ENCODE results near the gene IL31RA.

IL31RA gene

DNA sequence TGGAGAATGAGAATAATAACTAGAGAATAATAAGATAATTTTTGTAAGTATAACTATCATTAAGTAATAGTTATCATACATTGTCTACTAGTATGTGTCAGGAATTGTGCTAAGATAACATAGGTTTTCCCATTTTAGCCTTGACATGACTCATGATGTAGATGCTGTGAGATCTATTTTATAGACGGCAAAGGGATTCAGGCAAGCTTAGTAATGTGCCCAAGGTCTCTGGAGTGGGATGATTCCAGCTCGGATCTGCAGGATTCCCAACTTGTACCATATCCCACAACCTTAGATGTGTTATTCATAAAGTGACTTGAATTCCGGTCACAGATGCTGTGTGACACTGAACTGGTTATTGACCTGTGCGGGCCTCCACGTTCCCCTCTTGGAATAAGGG, 51.5 kb downstream of the IL31RA start:
- DNase-seq (ENCODE audit: low read depth in 2 of 2), result no peak

DNA sequence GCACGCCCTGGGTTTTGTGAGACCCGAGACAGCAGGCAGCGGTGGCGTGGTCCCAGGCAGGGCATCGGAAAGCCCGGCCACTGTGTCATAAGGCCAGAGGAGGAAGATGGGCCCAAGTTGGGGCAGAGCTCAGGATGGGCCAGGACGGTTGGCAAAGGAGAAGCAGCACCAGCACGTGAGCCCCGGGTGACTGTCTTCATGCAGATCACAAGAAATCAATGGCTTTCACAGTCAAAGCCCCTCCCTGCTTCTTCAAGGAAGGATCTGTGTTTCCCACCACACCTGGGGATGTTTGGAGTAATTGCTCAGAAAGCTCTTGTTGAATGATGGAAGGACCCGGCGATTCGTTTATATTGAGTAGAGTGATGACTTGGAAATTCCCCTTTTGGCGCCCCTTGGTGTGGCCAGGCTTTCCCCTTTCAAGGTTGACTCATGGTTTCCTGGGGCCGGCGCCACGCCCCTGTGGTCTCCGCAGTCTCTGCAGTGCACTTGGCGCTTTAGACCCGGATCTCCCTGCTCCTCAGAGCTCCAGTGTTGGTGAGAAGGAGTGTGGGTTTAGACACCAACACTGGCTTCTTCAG, 52.1 kb downstream of the IL31RA start:
- DNase-seq (ENCODE audit: low read depth in 2 of 2), result peak; percentile 20 to 44

DNA sequence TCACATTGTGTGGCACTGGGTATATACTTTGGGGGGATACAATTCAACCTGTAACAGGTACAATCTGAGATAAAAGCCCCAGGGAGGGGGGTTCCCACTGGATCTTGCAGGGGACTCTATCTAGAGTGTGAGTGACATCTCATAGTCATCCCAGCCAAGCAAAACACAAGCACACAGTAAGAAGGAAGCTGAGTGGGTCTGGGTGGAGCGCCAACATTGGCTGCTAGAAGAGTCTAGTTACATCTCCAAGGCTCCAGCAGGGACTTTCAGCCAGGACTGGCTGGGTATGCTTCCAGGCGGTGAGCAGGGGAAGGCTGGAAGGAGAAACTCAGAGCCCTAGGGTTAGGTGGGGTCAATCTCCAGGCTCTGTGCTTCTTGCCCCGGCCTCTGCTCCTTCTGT, 53.0 kb downstream of the IL31RA start:
- no peak for DNase-seq (ENCODE audit: low read depth in 2 of 2)

DNA sequence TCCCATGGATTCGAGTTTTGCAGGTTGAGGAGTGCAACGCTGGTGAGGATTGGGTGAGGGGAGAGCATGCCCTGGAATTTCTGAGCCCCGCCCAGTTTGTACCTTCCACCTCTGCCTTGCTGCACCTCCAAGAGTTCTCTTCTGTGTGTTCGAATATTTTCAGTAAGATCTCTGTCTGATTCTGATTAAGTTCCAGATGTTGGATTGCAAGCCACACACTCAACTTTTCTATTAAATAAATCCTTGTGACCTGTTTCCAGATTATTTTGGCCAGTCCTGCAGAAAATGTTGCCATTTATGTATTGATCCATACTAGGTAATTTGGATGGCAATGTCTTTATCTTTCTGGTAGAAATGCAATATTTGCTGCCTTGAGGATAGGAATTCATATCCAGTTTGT, 54.1 kb downstream of the IL31RA start:
- DNase-seq (ENCODE audit: low read depth in 2 of 2), result no peak

DNA sequence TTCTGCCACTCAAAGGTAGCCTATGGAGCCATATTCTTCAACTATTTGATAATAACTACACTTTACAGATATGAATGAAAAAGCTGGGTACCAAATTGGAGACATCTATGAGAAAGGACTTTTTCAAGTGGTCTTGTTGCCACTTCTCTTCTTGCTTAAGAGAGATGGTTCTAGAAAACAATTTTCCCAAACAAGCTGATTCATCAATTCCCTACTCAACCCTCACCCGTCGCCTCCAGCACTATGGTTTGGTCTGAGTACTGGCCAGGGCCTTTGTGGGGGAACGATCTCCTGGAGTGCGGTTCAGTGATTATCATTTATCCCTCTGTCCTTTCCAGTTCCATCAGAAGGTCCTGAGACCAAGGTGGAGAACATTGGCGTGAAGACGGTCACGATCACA, 56.8 kb downstream of the IL31RA start:
- DNase-seq (ENCODE audit: low read depth in 2 of 2), result no peak

DNA sequence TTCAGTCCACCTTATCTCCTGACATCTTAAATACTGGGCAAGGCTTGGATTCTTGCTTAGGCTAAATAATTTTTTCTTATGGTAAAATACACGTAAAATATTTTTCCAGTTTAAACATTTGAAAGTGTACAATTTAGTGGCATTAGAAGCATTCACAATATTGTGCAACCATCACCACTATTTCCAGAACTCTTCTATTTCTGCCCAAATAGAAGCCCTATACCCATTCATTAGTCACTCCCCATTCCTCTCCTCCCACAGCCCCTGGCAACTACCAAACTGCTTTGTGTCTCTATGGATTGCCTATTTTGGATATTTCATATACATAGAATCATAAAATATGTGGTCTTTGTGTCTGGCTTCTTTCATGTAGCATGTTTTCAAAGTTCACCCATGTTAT, 57.6 kb downstream of the IL31RA start:
- no peak for DNase-seq (ENCODE audit: low read depth in 2 of 2)

DNA sequence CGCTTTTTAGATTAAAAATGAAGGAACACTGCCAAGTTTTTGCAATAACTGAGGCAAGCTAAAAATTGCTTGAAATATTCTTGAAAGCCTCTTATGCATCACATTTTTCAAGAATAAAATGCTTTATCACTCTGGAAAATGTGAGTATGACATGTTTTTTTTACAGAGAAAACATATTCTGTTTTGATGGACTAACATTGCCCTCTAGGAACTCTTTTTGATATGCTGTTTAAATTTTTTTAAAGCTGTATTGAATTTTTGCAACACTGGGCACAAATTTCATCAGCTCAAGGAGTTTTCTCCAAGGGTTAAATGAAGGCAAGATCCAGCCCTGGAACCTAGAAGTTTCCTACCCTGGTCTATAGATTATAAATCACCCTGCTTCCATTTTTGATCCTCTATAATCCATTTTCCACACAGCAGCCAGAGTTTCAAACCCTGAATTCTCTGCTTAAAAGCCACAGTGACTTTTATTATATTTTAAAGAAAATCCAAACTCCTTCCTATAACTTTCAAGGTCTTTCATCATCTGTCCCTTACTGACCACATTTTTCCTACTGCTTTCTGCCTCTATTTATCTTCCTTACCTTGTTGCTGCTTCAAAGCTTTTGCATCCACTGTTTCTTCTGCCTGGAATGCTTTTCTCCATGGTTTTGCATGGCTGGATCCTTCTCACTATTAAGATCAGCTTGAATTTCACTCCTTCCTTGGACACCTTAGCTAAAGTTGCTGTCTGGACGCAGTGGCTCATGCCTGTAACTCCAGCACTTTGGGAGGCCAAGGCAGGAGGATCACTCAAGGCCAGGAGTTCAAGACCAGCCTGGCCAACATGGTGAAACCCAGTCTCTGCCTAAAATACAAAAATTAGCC, 60.9 kb downstream of the IL31RA start:
- no peak for DNase-seq (ENCODE audit: low read depth in 2 of 2)

DNA sequence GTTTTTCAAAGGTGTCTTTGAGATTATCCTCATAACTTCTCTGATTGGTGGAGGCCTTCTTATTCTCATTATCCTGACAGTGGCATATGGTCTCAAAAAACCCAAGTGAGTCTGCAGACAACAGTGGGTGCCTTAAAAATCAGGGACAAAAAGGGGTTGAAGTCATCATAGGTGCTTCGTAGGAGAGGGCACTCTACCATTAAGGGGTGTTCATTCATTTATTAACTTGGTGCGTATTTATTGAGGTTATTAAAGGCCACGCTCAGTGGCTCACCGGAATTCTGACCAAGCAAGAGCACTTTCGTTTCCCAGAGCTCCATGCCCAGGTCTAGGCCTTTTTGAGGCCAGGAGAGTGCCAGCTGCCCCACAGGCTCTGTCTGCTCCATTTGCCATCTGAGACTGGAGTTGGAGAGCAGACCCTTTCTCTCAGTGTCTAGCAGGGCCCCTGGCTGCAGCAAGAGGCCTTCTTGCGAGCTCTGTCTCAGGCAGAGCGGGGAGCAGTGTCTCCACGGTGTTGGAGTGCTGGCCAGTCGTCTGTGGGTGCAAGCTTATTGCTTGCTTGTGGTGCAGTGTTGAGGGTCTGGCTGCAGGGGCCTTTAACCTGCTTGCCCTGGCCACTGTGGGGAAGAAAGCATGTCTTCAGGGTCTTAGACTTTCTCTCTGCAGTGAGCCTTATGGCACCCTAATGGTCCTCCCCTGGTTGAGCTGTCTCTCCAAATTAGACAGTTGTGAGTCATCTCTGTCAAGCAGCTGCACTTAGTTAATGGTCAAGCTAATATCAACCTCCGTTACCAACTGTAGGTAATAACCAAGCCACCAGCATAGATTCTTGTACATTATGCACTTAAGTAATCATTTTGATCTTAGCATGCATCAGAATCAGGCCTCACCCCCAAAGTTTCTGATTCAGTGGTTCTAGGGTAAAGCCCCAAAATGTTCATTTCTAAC, 62.6 kb downstream of the IL31RA start:
- DNase-seq (ENCODE audit: low read depth in 2 of 2), result no peak

DNA sequence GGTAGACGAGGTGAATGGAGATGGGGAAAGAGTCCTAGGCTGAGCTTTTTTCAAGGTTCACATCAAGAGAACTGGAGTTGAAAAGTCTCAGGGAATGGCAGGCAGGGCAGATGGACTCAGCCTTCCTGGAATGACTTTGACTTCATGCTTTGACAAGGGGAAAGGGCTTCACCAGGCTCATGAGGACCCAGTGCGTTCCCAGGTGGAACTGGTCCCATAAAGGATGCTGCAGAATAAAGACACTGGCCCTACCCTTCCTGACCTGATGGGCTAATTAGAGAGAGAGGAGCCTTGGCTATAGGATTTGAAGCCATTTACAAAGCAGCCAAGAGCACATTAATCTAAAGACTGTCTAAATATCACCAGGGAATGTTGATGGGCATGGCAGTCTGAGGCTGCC, 63.8 kb downstream of the IL31RA start:
- DNase-seq (ENCODE audit: low read depth in 2 of 2), result no peak

DNA sequence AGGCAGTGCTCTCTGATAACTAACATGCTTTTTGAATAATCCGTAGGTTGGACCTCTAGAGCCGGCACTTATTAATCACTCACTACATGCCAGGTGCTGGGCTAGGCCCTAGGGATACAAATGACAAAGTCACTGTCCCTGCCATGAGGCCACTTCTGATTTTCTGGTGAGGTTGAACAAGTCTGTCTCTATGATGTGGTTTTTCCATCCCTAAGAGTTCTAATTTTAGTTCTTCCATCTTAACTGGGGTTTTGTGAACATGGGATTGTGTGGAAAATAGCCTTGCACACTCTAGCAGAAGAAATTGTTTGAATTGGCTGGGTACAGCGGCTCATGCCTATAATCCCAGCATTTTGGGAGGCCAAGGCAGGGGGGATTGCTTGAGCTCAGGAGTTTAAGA, 64.6 kb downstream of the IL31RA start:
- DNase-seq (ENCODE audit: low read depth in 2 of 2), result no peak

DNA sequence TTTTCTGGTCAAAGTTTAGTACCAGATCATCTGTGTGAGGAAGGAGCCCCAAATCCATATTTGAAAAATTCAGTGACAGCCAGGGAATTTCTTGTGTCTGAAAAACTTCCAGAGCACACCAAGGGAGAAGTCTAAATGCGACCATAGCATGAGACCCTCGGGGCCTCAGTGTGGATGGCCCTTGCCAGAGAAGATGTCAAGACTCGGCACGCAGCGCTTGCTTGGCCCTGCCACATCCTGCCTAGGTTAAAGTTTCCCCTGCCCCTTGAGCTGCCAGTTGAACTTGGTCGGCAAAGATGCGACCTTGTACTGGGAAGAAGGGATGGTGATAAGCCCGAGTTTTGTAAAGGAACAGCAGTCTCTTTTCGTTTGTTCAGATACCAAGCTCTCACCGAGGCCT, 65.8 kb downstream of the IL31RA start:
- DNase-seq (ENCODE audit: low read depth in 2 of 2), result no peak

DNA sequence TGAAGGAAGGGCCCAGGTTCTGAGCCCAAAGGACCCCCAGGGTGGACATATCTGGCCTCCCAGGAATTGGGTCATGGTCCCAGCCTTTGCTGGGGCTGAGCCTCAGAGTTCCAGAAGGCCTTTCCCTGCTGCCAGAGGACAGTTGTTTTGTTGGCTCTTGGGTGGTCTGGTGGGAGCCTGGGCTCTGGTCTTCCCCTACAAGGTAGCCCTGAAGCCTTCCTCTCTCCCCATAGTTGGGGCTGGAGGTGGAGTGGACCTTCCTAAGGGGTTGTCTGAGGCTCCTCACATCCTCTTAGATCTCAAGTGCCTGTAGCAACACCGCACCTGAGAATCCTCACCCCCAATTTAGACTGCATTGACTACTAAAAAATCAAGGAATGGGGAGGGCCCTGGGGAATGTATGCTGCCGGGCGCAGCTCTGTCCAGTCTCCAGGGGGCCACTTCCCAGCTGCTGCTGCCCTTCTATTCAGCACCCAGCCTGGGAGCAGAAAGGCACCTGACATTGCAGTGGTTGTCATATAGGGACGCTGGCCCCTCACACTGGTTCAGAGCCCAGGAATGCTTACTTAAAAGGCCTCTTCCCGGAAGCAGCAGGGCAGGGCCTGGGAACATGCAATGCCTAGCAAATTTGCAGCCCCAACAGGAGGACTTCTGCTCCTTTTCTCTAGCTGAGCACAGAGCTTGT, 66.4 kb downstream of the IL31RA start:
- no peak for DNase-seq (ENCODE audit: low read depth in 2 of 2)

DNA sequence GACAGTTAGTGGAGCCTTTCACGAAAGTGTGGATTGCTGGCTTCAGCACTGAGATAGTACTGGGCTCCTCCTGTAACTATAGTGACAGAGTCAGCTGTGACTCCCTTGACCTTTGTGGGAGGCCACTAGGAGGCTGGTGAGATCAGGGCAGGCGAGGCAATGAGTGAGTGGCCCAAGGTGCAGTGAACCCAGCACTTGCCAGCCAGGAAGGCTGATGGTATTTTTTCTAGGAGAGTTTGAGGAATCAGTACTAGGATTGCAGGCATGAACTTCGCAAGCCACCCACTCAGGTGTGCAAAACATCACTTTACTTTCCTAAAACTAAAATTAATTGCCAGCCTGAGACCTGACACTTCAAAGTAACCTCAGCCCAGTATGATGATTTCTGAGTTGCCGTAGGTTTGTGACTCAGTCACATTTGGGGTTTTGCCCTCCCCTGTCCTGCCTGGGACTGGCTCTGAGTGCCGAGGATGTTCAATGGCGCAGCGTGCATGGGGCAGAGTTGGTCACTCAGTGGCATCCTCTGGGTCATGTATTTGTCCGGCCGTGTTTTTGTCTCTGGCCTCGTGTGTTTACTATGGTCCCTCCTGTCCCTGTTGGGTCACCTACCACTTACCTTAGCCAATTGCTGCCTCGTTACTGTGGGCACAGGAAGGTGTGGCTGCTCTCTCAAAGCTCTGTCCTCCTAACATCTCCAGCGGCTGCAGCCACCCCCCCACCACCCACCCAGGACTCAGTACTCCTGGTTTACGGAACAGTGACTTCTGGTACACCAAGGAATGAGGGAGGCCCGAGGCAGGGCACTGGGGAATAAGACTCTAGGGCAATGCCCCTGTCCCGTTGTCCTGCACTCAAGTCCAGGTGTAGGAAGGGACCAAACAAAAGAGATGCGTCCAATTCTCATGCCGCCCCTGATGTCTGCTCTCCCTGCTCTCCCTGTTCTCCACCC, 67.2 kb downstream of the IL31RA start:
- no peak for DNase-seq (ENCODE audit: low read depth in 2 of 2)

DNA sequence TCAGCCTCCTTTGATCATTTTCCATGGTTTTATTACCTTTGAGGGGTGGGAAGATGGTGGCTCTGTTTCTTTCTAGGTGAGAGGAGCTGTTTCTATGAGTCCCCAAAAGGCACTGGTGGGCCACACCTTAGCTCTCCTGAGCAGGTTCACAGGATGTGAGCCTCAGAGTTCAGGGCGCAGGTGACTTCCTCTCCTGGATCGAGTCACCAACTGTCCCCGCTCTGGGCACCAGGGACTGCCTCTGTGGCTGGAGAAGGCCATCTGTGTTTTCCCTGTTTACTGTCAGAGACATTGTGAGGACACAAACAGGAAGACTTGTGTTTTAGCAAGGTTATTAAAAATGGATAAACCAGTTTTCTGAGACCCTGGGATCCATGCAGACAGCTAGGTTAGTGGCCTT, 68.5 kb downstream of the IL31RA start:
- no peak for DNase-seq (ENCODE audit: low read depth in 2 of 2)

DNA sequence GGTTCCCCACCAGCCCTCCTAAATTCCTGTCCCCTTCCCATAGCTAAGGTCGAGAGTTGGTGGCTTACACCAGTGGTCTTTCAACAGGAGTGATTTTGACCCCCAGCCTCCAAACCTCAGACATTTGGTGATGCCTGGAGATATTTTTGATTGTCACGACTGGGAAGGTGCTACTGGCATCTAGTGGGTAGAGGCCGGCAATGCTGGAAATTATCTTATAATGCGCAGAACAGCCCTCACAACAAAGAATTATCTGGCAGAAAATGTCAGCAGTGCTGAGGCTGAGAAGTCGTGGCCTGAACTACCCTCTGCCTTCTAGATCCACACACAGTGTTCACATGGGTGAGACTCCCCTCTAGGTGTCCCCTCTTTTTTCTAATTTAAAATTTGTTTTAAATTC, 69.6 kb downstream of the IL31RA start:
- no peak for DNase-seq (ENCODE audit: low read depth in 2 of 2)

DNA sequence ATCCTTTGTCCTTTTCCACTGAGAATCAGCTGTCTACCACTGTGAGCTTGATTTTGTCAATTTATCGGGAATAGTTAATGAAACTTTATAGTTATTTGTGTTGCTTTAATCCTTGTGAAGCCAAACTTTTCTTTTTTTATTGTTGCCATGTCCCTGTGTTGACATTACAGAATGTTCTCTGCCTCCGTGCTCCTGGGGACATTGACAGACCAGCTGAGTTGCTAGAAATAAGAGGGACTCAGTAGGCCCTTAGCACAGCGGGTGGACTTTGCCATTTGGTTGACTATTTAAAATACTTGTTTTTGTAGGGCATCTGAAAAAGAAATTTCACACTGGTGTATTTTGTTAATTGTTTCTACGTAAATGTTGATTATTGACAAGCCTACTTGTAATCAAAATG, 70.5 kb downstream of the IL31RA start:
- no peak for DNase-seq (ENCODE audit: low read depth in 2 of 2)

DNA sequence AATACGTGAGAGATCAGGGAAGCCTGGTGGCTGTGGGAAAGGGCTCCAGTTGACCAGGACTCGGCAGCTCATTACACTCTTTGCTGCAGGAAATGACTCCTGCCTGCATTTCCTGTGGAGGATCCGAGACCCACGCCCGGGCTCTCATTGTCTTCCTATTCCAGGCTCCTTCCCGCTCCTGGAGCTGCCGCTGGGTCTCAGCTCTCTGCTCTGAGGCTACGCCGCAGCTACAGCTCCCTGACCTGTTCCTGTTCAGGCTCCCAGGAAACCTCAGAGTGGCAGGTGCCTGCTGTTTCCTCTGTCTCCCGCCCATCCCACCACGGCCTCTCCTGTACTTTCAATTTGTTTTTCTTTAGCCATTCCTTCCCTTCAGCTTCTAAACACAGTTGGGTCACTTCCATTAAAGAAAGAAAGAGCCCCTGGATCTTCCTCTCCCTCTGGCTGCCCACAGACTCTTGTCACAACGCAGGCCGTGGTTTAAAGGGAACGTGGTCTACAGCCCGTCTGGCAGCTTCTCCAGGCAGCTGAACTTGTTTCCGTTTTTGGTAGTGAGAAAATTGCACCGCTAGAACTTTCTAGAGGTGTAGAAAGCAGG, 72.1 kb downstream of the IL31RA start:
- DNase-seq (ENCODE audit: low read depth in 2 of 2), result no peak

DNA sequence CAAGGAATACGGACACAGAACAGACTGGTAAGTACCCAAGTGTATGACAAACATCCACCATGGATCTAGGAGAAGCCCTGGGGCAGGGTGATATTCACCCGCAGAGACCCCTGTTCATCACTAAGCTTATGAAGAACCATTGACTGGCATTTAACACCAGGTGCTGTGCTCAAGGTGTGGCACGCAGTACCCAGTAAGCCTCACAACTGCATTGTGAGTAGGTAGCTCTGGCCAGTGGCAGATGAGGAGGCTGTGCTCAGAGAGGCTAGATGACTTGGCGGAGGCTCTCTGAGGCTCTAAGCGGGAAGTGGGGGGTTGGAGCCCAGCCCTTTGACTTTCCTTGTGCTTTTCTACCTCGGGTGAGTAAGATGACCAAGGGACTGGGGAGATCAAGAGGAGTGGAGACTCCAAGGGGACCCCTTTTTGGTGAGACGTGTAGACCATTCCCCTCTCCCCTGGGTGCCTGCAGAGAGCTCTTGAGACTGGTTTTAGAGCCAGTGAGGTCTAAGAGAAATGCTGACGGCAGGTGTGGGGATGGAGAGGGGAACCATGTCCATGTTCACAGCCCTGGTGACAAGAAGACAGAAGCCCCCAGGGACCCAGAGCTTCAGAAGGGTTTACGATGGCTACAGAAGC, 72.8 kb downstream of the IL31RA start:
- DNase-seq (ENCODE audit: low read depth in 2 of 2), result no peak

DNA sequence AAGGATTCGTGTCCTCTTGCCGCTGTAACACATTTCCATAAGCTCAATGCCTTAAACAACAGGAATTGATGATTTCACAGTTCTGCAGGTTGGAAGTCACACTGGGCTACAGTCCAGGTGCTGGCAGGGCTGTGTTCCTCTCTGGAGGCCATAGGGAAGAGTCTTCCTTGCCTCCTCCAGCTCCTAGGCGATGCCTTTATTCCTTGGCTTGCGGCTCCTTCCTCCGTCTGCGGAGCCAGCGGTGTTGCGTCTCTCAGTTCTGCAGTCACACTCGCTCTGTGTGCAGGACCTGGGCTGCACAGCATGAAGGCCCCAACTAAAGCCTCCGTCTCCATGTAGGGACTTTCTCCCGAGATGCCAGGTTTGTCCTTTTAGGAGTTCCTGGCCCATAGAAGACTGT, 73.6 kb downstream of the IL31RA start:
- DNase-seq (ENCODE audit: low read depth in 2 of 2), result no peak

DNA sequence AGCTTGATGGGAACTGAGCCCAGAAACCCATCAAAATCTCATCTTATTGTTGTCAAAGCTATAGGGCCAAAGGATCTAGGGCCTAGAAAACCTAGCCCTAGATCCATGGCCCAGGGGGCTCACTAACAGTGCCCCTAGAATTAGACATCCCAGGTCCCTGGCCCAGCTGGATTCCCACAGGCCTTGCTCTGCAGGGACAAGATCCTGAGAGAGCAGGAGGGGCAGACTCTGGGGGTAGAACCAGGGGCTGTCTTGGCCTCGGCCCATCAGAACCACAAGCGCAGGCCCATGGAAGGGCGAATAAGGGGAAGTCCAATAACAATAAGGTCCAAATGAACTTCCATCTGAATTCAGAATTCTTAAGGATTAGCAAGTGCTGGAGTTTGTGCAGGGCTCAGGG, 74.0 kb downstream of the IL31RA start:
- no peak for DNase-seq (ENCODE audit: low read depth in 2 of 2)

Data from stimulated activated CD8-positive, alpha-beta memory T cell treated with anti-CD3 and anti-CD28 coated beads, Interleukin-7, amount 100 ng/mL, for 1 hour (primary cell).